LHCN-M2 (cell line): ENCODE measurements around the gene NTRK2. TPM values are rescaled to one million over a fixed set of nuclear protein-coding genes. Genes with fewer than 3 reads are reported as not detected.

Source experiments
- DNase-seq: peaks from one replicate; pipeline ENCODE4 v3.0.0-alpha.2; 2012; ENCODE audit warnings: low read depth
- total RNA-seq: library from RNA; depleted of rRNA; stranded (reverse); fragments of >200 nt; gene quantifications from 2 replicates; pipeline ENCODE4 v1.2.3, GENCODE V29; 2014

NTRK2 gene
- total RNA-seq, 1 experiment from 2014 or later: not detected

GRCh38 chr9:84849049-84849448 is 179.5 kb downstream of the NTRK2 start:
- DNase-seq: no peak

- no peak for DNase-seq
These were observed 181.4 kb downstream of the NTRK2 start for GRCh38 chr9:84850830-84851392.

GRCh38 chr9:84851935-84852585 is 182.5 kb downstream of the NTRK2 start:
- DNase-seq: peak; percentile 96

- no peak for DNase-seq
These were observed 183.2 kb downstream of the NTRK2 start for GRCh38 chr9:84852617-84853301.

GRCh38 chr9:84856181-84856632 is 186.7 kb downstream of the NTRK2 start:
- DNase-seq: no peak

- DNase-seq: no peak
These were observed 187.7 kb downstream of the NTRK2 start for GRCh38 chr9:84857211-84857610.

- DNase-seq: no peak
These were observed 188.8 kb downstream of the NTRK2 start for GRCh38 chr9:84858364-84858763.

GRCh38 chr9:84860249-84861115 is 191.0 kb downstream of the NTRK2 start:
- peak; percentile 37 for DNase-seq

GRCh38 chr9:84861455-84861854 is 191.9 kb downstream of the NTRK2 start:
- DNase-seq: no peak

- DNase-seq: no peak
These were observed 192.8 kb downstream of the NTRK2 start for GRCh38 chr9:84862308-84862707.

- peak; percentile 61 for DNase-seq
These were observed 193.3 kb downstream of the NTRK2 start for GRCh38 chr9:84862810-84863287.

GRCh38 chr9:84863372-84863771 is 193.8 kb downstream of the NTRK2 start:
- DNase-seq: no peak

- no peak for DNase-seq
These were observed 197.1 kb downstream of the NTRK2 start for GRCh38 chr9:84866396-84867175.

- DNase-seq: no peak
These were observed 197.7 kb downstream of the NTRK2 start for GRCh38 chr9:84867186-84867585.

GRCh38 chr9:84869091-84869490 is 199.6 kb downstream of the NTRK2 start:
- no peak for DNase-seq

GRCh38 chr9:84871983-84872382 is 202.5 kb downstream of the NTRK2 start:
- no peak for DNase-seq

GRCh38 chr9:84874022-84874421 is 204.5 kb downstream of the NTRK2 start:
- DNase-seq: no peak

GRCh38 chr9:84874596-84874995 is 205.1 kb downstream of the NTRK2 start:
- DNase-seq: no peak

- DNase-seq: no peak
These were observed 205.7 kb downstream of the NTRK2 start for GRCh38 chr9:84875193-84875592.

GRCh38 chr9:84879631-84880030 is 210.1 kb downstream of the NTRK2 start:
- DNase-seq: no peak

- no peak for DNase-seq
These were observed 211.3 kb downstream of the NTRK2 start for GRCh38 chr9:84880835-84881234.
